ENCODE results near the gene MLXIP. TPM values are rescaled to one million over a fixed set of nuclear protein-coding genes. Genes with fewer than 3 reads are reported as not detected.

MLXIP gene
- total RNA-seq, 1 experiment from 2014 or later: 32.4 TPM

GRCh38 chr12:122048151-122048550, 30.4 kb upstream of the MLXIP start:
- Histone ChIP-seq H4K20me1 (ENCODE audit: control insufficient read depth, insufficient read depth, insufficient read length) (no peaks in the 10 kb centered on the region), H3K4me2 (ENCODE audit: insufficient read depth, insufficient read length, low read length) (no peak overlapping the region), H3K18ac (ENCODE audit: insufficient read length, low read depth, low read length) (no peak overlapping the region), H3K23ac (ENCODE audit: insufficient read length, low read depth, low read length) (no peak overlapping the region), H3K79me2 (ENCODE audit: insufficient read depth, low read length) (no peaks in the 10 kb centered on the region), H3K9me3 (ENCODE audit: control insufficient read depth, low read depth, low read length) (no peaks in the 10 kb centered on the region), H3T11ph (ENCODE audit: low read length) (no peak overlapping the region), H3K27me3 (ENCODE audit: insufficient read depth, low read length) (no peaks in the 10 kb centered on the region), H3K4me1 (ENCODE audit: insufficient read depth, low read length) (no peaks in the 10 kb centered on the region), H3K79me1 (ENCODE audit: insufficient read depth, low read depth, low read length, poor library complexity, severe bottlenecking) (no peaks in the 10 kb centered on the region), H2BK12ac (ENCODE audit: insufficient read length, low read depth, low read length) (no peak overlapping the region), H3K23me2 (ENCODE audit: insufficient read length, low read depth, low read length, poor library complexity, severe bottlenecking) (no peaks in the 10 kb centered on the region), H3K14ac (ENCODE audit: insufficient read depth, low read length) (no peak overlapping the region), H2AFZ (ENCODE audit: low read length) (no peak overlapping the region), H3K4ac (ENCODE audit: low read depth, low read length) (no peak overlapping the region), H2BK20ac (ENCODE audit: low read depth, low read length, poor library complexity, severe bottlenecking) (no peak overlapping the region), H4K91ac (ENCODE audit: insufficient read length, low read depth, low read length) (no peak overlapping the region), H4K5ac (ENCODE audit: insufficient read length, low read depth, low read length) (no peak overlapping the region), H2AK5ac (ENCODE audit: insufficient read length, low read length) (no peak overlapping the region), H3K9ac (ENCODE audit: extremely low read depth, insufficient read length, low read length) (no peak overlapping the region), H2BK5ac (ENCODE audit: insufficient read length, low read length) (no peak overlapping the region), H2BK15ac (ENCODE audit: low read depth, low read length) (no peak overlapping the region), H4K8ac (replicated peaks; ENCODE audit: insufficient read length, low read depth, low read length) (no peak overlapping the region), H3K27ac (ENCODE audit: insufficient read length, low read depth, low read length) (no peak overlapping the region), H2BK120ac (ENCODE audit: low read depth, low read length, poor library complexity, severe bottlenecking) (no peak overlapping the region), H3K56ac (ENCODE audit: insufficient read length, low read depth, low read length) (no peak overlapping the region)
- Mint-ChIP-seq H3K36me3 (ENCODE audit: insufficient read depth in 1 of 3, low read depth in 3 of 3) (peaks cover 8 to 44% (median 44%) of the 10 kb centered on the region in 3 experiments; a peak in 6 of 7 replicates), H3K4me3 (no peak overlapping the region), H3K27ac (no peak overlapping the region), H3K4me1 (no peaks in the 10 kb centered on the region; a peak in 1 of 4 replicates), H3K27me3 (ENCODE audit: low read depth) (no peaks in the 10 kb centered on the region), H3K9me3 (no peaks in the 10 kb centered on the region)
- DNase-seq: no peak
- TF ChIP-seq CTCF (conservative IDR thresholded peaks at IDR 0.05): no peak
- WGBS (ENCODE audit: extremely low coverage, insufficient read length, low lambda C conversion rate): no CpG with 5 or more reads among the region's 8 CpGs

Data from H9 (cell line).